ENCODE results near the gene PLEKHG3.

GRCh38 chr14:64752909-64753308 lies 48.7 kb downstream of the PLEKHG3 start:
- TF ChIP-seq, protein P1, sequence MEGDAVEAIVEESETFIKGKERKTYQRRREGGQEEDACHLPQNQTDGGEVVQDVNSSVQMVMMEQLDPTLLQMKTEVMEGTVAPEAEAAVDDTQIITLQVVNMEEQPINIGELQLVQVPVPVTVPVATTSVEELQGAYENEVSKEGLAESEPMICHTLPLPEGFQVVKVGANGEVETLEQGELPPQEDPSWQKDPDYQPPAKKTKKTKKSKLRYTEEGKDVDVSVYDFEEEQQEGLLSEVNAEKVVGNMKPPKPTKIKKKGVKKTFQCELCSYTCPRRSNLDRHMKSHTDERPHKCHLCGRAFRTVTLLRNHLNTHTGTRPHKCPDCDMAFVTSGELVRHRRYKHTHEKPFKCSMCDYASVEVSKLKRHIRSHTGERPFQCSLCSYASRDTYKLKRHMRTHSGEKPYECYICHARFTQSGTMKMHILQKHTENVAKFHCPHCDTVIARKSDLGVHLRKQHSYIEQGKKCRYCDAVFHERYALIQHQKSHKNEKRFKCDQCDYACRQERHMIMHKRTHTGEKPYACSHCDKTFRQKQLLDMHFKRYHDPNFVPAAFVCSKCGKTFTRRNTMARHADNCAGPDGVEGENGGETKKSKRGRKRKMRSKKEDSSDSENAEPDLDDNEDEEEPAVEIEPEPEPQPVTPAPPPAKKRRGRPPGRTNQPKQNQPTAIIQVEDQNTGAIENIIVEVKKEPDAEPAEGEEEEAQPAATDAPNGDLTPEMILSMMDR (conservative IDR thresholded peaks at IDR 0.05 in 1 of 2, IDR thresholded peaks at IDR 0.05 in 1 of 2; ENCODE audit: extremely low read depth in 1 of 2, insufficient read depth in 1 of 2, low read depth in 1 of 2, low read length in 2 of 2), result no peak
- no peak for TF ChIP-seq EZH2 (IDR thresholded peaks at IDR 0.05; ENCODE audit: borderline replicate concordance, low read length)
